BLaER1 (cell line): ENCODE measurements around the gene P2RY11.
A peak's percentile ranks its signal among the peaks of the same experiment; 100 is the strongest.

Source experiments
- H3K27ac ChIP-seq: shearing (Covaris generic); formaldehyde crosslinking; 2 replicates; pipeline ENCODE4 v1.8.1; 2022
- H3K27me3 ChIP-seq: shearing (Covaris generic); formaldehyde crosslinking; 2 replicates; pipeline ENCODE4 v1.8.1; 2022
- H3K36me3 ChIP-seq: shearing (Covaris generic); formaldehyde crosslinking; 2 replicates; pipeline ENCODE4 v1.8.1; 2022
- H3K4me1 ChIP-seq: shearing (Covaris generic); formaldehyde crosslinking; 2 replicates; pipeline ENCODE4 v1.8.1; 2022
- H3K4me2 ChIP-seq: shearing (Covaris generic); formaldehyde crosslinking; 2 replicates; pipeline ENCODE4 v1.8.1; 2022
- H3K4me3 ChIP-seq: shearing (Covaris generic); formaldehyde crosslinking; 2 replicates; pipeline ENCODE4 v1.8.1; 2022
- H3K9ac ChIP-seq: shearing (Covaris generic); formaldehyde crosslinking; 2 replicates; pipeline ENCODE4 v1.8.1; 2022
- H3K9me3 ChIP-seq: shearing (Covaris generic); formaldehyde crosslinking; 2 replicates; pipeline ENCODE4 v1.8.1; 2022
- H4K20me1 ChIP-seq: shearing (Covaris generic); formaldehyde crosslinking; 2 replicates; pipeline ENCODE4 v1.8.1; 2022
- Cebpa-rat ChIP-seq: shearing (Covaris generic); IDR thresholded peaks from 2 replicates; pipeline ENCODE4 v1.8.1; 2022

Gene P2RY11

GRCh38 chr19:10146142-10146541 lies 34.6 kb downstream of the P2RY11 start:
- Histone ChIP-seq H3K9ac (no peak overlapping the region), H3K36me3 (peaks cover 99% of the 10 kb centered on the region)

GRCh38 chr19:10149427-10149826 lies 37.9 kb downstream of the P2RY11 start:
- no peak for TF ChIP-seq Cebpa-rat
- H3K9ac ChIP-seq: no peak overlapping the region
- H3K36me3 ChIP-seq: peaks cover 99% of the 10 kb centered on the region

More at GRCh38 chr19:10146142-10146541, 34.6 kb downstream of the P2RY11 start:
- no peaks in the 10 kb centered on the region for H4K20me1 ChIP-seq
- TF ChIP-seq Cebpa-rat: no peak
- no peak overlapping the region for H3K4me2 ChIP-seq
- peaks cover 35% of the 10 kb centered on the region for H3K4me1 ChIP-seq
- H3K27me3 ChIP-seq: no peaks in the 10 kb centered on the region
- H3K27ac ChIP-seq: no peak overlapping the region
- H3K4me3 ChIP-seq: no peak overlapping the region
- H3K9me3 ChIP-seq: no peaks in the 10 kb centered on the region

GRCh38 chr19:10151521-10151920 lies 40.0 kb downstream of the P2RY11 start:
- peaks cover 9% of the 10 kb centered on the region; the same call in 1 of the 2 replicates for H3K4me1 ChIP-seq
- no peak overlapping the region for H3K9ac ChIP-seq
- peaks cover 99% of the 10 kb centered on the region for H3K36me3 ChIP-seq
- peaks cover 37% of the 10 kb centered on the region for H4K20me1 ChIP-seq
- H3K4me3 ChIP-seq: no peak overlapping the region
- H3K27ac ChIP-seq: no peak overlapping the region
- H3K9me3 ChIP-seq: no peaks in the 10 kb centered on the region
- H3K4me2 ChIP-seq: no peak overlapping the region
- no peak for TF ChIP-seq Cebpa-rat
- H3K27me3 ChIP-seq: no peaks in the 10 kb centered on the region

More at GRCh38 chr19:10149427-10149826, 37.9 kb downstream of the P2RY11 start:
- H3K4me1 ChIP-seq: peaks cover 9% of the 10 kb centered on the region; the same call in 1 of the 2 replicates
- no peaks in the 10 kb centered on the region for H3K27me3 ChIP-seq
- no peak overlapping the region for H3K27ac ChIP-seq
- no peaks in the 10 kb centered on the region for H3K9me3 ChIP-seq
- H3K4me2 ChIP-seq: no peak overlapping the region
- no peak overlapping the region for H3K4me3 ChIP-seq
- H4K20me1 ChIP-seq: peaks cover 23% of the 10 kb centered on the region

GRCh38 chr19:10152100-10152499 lies 40.6 kb downstream of the P2RY11 start:
- TF ChIP-seq Cebpa-rat: no peak
- H3K36me3 ChIP-seq: peaks cover 99% of the 10 kb centered on the region
- H3K4me2 ChIP-seq: no peak overlapping the region
- no peaks in the 10 kb centered on the region for H3K9me3 ChIP-seq
- H4K20me1 ChIP-seq: peaks cover 37% of the 10 kb centered on the region
- no peaks in the 10 kb centered on the region for H3K27me3 ChIP-seq
- H3K27ac ChIP-seq: no peak overlapping the region
- no peak overlapping the region for H3K4me3 ChIP-seq
- no peak overlapping the region for H3K9ac ChIP-seq
- H3K4me1 ChIP-seq: peaks cover 9% of the 10 kb centered on the region; the same call in 1 of the 2 replicates

GRCh38 chr19:10155839-10156238 lies 44.3 kb downstream of the P2RY11 start:
- Histone ChIP-seq H3K27me3 (no peaks in the 10 kb centered on the region), H4K20me1 (peaks cover 55% of the 10 kb centered on the region), H3K4me3 (no peak overlapping the region), H3K4me1 (no peaks in the 10 kb centered on the region), H3K27ac (no peak overlapping the region), H3K9ac (no peak overlapping the region), H3K36me3 (peaks cover 100% of the 10 kb centered on the region), H3K4me2 (no peak overlapping the region), H3K9me3 (no peaks in the 10 kb centered on the region)
- no peak for TF ChIP-seq Cebpa-rat

GRCh38 chr19:10158071-10158470 lies 46.6 kb downstream of the P2RY11 start:
- no peak for TF ChIP-seq Cebpa-rat
- Histone ChIP-seq H3K27ac (no peak overlapping the region; the same call in 1 of the 2 replicates), H4K20me1 (peaks cover 66% of the 10 kb centered on the region), H3K4me1 (peaks cover 14% of the 10 kb centered on the region), H3K27me3 (no peaks in the 10 kb centered on the region), H3K36me3 (peaks cover 100% of the 10 kb centered on the region), H3K4me3 (no peak overlapping the region), H3K9ac (0 out of 2 replicates have a peak overlapping the region, but pooled peaks have one; percentile 10), H3K9me3 (no peaks in the 10 kb centered on the region), H3K4me2 (no peak overlapping the region)

- 0 out of 2 replicates have a peak overlapping the region, but pooled peaks have one; percentile 10 for H3K9ac ChIP-seq
- peaks cover 66% of the 10 kb centered on the region for H4K20me1 ChIP-seq
- no peak for TF ChIP-seq Cebpa-rat
- H3K9me3 ChIP-seq: no peaks in the 10 kb centered on the region
- no peak overlapping the region; the same call in 1 of the 2 replicates for H3K27ac ChIP-seq
- peaks cover 100% of the 10 kb centered on the region for H3K36me3 ChIP-seq
- H3K4me3 ChIP-seq: no peak overlapping the region
- peaks cover 18% of the 10 kb centered on the region for H3K4me1 ChIP-seq
- H3K27me3 ChIP-seq: no peaks in the 10 kb centered on the region
- H3K4me2 ChIP-seq: no peak overlapping the region
Observed at GRCh38 chr19:10158485-10158884, 47.0 kb downstream of the P2RY11 start.

GRCh38 chr19:10159610-10160009 lies 48.1 kb downstream of the P2RY11 start:
- H3K9ac ChIP-seq: no peak overlapping the region
- H3K27ac ChIP-seq: no peak overlapping the region
- H3K4me2 ChIP-seq: no peak overlapping the region
- peaks cover 64% of the 10 kb centered on the region for H4K20me1 ChIP-seq
- H3K9me3 ChIP-seq: no peaks in the 10 kb centered on the region
- no peak overlapping the region for H3K4me3 ChIP-seq
- peaks cover 29% of the 10 kb centered on the region for H3K4me1 ChIP-seq
- TF ChIP-seq Cebpa-rat: no peak
- H3K36me3 ChIP-seq: peaks cover 100% of the 10 kb centered on the region
- H3K27me3 ChIP-seq: no peaks in the 10 kb centered on the region

GRCh38 chr19:10163536-10163935 lies 52.0 kb downstream of the P2RY11 start:
- H3K4me2 ChIP-seq: peak overlapping the region; percentile 66
- H3K4me3 ChIP-seq: no peak overlapping the region
- H3K27me3 ChIP-seq: no peaks in the 10 kb centered on the region
- peak overlapping the region; percentile 50; the same call in 1 of the 2 replicates for H3K9ac ChIP-seq
- no peak for TF ChIP-seq Cebpa-rat
- no peaks in the 10 kb centered on the region for H3K9me3 ChIP-seq
- peak overlapping the region; percentile 45; the same call in 1 of the 2 replicates for H3K27ac ChIP-seq
- H3K4me1 ChIP-seq: peaks cover 30% of the 10 kb centered on the region
- peaks cover 70% of the 10 kb centered on the region for H4K20me1 ChIP-seq
- H3K36me3 ChIP-seq: peaks cover 100% of the 10 kb centered on the region
